Cardiac fibroblast (primary cell): ENCODE results near the gene TYW1.
"Not testable (repeated sequence)": the region's sequence is repeated elsewhere in the genome, so short reads cannot be mapped to it uniquely, and the experiment has no call there.

ENCODE experiments used
- DNase-seq, 2 donors: peaks; one replicate each; pipeline versions ENCODE4 v3.0.0 to v3.0.0-alpha.2; 2010; ENCODE audit warnings: low read depth in 2 of 2
- H3K4me3 ChIP-seq, 2 donors: replicated peaks in 1 of 2; 1 replicate in 1 of 2; 2 replicates in 1 of 2; pipeline ENCODE4 v1.5.1; 2011; ENCODE audit warnings: low read depth in 2 of 2, low read length in 2 of 2, mild to moderate bottlenecking in 2 of 2, moderate library complexity in 1 of 2
- TF ChIP-seq, protein P1 (sequence below): IDR thresholded peaks from one replicate; pipeline ENCODE4 v1.5.1; 2011; ENCODE audit warnings: low read depth, mild to moderate bottlenecking, low read length, inconsistent platforms

The TYW1 gene

DNA sequence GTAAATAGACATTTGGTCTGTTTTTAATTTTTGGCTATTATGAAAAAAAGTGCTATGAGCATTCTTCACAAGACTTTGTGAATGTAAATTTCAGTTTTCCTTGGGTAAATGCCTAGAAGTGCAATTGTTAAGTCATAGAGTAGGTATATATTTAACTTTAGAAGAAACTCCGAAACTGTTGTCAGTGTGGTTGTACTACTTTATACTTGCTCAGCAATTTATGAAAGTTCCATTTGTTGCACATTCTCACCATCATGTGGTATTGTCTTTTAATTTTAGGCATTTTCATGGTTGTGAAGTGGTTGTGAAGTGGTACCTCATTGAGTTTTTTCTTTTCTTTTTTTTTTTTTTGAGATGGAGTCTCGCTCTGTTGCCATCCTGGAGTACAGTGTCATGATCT lies 60.0 kb downstream of the TYW1 start:
- DNase-seq: no peak
- H3K4me3 ChIP-seq: no peak overlapping the region
- TF ChIP-seq, protein P1, sequence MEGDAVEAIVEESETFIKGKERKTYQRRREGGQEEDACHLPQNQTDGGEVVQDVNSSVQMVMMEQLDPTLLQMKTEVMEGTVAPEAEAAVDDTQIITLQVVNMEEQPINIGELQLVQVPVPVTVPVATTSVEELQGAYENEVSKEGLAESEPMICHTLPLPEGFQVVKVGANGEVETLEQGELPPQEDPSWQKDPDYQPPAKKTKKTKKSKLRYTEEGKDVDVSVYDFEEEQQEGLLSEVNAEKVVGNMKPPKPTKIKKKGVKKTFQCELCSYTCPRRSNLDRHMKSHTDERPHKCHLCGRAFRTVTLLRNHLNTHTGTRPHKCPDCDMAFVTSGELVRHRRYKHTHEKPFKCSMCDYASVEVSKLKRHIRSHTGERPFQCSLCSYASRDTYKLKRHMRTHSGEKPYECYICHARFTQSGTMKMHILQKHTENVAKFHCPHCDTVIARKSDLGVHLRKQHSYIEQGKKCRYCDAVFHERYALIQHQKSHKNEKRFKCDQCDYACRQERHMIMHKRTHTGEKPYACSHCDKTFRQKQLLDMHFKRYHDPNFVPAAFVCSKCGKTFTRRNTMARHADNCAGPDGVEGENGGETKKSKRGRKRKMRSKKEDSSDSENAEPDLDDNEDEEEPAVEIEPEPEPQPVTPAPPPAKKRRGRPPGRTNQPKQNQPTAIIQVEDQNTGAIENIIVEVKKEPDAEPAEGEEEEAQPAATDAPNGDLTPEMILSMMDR: no peak

DNA sequence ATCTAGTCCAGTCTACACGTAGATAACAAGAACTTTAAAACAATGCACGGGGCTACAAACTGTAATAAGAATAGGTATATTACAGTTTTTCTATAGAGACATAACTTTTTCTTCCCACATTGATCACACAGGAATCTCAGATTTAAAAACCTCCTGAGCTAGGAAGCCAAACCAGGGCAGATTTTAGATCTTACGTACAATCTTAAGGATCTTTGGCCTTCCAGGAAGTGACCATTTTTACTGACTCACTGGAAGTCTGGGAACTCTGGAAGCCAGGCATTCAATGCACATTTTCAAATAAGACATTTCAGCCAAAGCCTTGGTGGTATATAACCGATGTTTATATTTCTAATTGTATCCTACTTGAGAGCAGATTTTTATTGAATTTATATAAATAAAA lies 64.7 kb downstream of the TYW1 start:
- DNase-seq: peak in 1 of 2 donors; percentile 35
- not testable (repeated sequence) for H3K4me3 ChIP-seq

DNA sequence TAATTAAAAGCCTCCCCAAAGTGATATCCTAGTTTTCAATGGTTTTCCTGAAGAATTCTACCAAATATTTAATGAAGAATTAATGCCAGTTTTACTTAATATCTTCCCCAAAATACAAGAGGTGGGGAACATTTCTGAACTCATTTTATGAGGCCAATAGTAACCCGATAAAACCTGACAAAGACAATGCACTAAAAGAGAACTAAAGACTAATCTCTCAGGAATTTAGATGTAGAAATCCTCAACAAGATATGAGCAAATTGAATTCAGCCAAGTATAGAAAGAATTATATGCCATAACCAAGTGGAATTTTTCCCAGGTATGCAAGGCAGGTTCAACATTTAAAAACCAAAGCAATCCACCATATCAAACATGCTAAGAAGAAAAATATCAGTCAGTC lies 66.2 kb downstream of the TYW1 start:
- peak; percentile 14 to 48 for DNase-seq
- not testable (repeated sequence) for H3K4me3 ChIP-seq

DNA sequence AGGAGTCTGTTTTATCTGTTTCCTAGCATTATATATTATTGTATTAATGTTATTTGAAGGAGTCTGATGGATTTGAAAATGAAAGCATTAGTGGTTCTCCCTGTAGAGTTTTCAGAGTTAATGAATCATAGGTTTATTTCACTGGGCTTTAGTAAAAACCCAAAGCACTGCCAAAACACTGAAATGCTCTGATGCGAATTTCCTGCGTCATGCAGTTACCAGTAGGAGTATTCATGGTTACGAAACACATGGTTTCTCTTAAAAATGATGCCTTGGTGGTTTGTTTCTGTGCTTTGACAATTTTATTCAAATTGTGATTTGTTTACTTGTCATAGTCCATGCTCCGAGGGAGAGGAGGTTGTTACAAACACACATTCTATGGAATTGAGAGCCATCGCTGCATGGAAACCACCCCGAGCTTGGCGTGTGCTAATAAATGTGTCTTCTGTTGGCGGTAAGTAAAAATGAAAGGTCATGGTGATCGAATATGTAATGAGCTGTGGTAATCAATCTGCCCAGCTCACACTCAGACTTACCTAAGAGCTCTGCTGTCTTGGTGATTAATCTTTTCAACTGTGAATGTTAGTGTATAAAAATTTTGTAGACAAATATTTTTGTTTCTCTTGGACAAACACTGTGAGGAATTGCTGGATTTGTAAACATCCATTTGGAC lies 70.5 kb downstream of the TYW1 start:
- DNase-seq: peak; percentile 91 to 92
- H3K4me3 ChIP-seq: peak overlapping the region in 1 of 2 donors; percentile 26

DNA sequence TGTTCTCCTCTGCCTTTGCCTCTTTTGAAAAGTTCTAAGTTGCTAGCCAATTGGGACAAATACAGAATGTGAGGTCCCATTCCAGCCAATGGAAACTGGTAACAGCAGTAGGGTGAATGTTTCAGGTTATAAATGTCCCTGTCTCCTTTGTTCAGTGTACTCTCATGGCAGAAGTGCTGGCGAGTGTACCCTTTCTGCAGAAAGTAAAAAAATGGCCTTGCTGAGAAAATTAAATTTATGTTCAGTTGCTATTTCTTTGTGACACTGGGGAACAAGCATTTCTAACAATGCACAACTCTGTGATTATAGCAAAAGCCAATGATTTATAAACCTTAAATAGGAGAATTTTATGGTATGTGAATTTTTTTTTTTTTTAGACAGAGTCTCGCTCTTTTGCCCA lies 79.5 kb downstream of the TYW1 start:
- not testable (repeated sequence) for DNase-seq, H3K4me3 ChIP-seq

DNA sequence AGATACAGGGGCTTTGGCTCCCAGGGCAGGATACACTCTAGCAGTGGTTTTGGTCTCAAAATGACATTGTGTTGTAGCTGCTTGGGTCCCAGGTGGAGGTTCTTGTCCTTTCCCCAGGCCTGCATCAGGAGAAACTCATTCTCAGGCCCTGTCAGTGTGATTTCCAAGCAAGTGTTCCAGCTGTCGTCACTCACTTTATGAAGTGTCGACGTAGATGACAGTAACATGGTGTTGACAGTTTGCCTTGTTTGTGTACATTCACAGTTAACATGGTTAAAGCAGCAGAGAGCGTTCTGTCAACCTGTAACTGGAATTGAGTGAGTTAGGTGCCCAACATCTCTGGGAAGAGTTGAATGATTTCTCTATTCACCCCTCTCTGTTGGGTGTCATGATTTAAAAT lies 86.2 kb downstream of the TYW1 start:
- DNase-seq, H3K4me3 ChIP-seq: not testable (repeated sequence)

DNA sequence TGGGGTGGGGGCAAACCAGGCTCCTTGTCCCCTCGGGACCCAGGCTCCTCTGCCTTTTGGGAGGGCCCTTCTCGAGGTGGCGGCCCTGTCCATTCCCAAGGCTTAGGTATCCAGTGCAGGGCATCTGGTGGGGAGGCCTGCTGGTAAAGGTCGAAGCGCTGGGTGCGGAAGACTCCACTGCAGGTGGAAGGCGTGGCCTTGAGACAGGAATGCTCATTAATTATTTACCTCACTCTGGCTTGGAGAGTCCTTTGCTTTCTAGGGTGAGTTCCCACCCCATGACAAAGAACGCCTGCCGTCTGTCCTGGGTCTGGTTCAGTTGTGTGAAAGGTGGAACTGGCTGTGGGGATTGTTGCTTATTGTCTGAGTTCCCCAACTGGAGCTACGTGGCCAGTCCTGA lies 92.6 kb downstream of the TYW1 start:
- DNase-seq, H3K4me3 ChIP-seq: not testable (repeated sequence)

DNA sequence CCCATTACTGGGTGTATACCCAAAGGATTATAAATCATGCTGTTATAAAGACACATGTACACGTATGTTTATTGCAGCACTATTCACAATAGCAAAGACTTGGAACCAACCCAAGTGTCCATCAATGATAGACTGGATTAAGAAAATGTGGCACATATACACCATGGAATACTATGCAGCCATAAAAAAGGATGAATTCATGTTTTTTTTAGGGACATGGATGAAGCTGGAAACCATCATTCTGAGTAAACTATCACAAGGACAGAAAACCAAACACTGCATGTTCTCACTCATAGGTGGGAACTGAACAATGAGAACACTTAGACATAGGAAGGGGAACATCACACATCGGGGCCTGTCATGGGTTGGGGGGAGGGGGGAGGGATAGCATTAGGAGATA lies 94.4 kb downstream of the TYW1 start:
- H3K4me3 ChIP-seq, DNase-seq: not testable (repeated sequence)

DNA sequence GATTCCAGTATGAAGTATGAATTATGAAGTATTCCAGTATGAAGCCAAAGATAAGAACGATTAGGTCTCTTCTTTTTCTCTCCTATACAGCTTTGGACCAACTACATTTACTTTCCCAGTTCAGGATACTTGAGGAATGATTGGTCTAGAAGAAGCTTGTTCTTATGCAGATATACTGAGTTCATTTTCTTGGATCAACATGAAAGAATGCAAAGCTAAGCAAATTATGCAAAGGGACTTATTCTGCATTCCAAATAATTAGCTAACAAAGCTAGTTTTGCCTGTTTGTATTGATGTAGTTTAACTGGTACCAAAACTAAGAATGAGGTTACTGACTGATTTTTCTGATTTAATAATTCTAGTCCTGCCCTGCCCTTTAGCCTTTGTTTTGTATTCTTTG lies 101.4 kb downstream of the TYW1 start:
- DNase-seq: not testable (repeated sequence)

DNA sequence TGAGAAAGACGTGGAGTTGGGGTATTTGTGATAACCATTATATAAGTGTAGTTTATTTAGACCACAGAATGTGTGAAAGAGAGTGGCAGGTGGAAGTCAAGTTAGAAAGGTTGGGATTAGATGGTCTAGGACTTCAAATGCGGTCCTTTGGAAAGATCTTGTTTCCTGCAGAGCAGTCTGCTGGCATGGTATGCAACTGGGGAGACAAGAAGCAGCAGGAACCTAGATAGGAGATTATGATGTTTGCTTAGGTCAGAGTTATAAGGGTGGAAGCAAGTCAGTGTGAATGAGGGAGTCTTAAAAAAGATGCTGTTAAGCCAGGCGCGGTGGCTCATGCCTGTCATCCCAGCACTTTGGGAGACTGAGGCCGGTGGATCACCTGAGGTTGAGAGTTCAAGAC lies 102.8 kb downstream of the TYW1 start:
- DNase-seq, H3K4me3 ChIP-seq: not testable (repeated sequence)

More for the DNA sequence above, 101.4 kb downstream of the TYW1 start:
- H3K4me3 ChIP-seq: not testable (repeated sequence)

DNA sequence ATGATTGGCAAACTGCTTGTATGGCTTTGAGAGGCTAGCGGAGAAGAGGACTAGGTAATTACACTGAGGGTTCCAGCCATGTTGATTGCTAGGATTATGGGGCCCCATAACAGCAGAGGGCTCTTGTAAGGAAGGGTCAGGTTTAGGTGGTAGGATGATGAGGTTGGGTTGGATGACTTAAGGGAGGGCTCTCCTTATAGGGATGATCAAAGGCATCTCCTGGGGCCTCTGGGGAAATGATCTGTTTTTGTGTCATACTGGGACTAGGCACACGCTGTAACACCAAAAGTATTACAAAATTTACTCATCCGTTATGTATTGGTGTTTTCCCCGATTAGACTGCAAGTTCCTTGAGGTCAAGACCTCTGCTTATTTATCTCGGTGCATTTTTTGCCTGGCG lies 103.4 kb downstream of the TYW1 start:
- not testable (repeated sequence) for DNase-seq, H3K4me3 ChIP-seq

DNA sequence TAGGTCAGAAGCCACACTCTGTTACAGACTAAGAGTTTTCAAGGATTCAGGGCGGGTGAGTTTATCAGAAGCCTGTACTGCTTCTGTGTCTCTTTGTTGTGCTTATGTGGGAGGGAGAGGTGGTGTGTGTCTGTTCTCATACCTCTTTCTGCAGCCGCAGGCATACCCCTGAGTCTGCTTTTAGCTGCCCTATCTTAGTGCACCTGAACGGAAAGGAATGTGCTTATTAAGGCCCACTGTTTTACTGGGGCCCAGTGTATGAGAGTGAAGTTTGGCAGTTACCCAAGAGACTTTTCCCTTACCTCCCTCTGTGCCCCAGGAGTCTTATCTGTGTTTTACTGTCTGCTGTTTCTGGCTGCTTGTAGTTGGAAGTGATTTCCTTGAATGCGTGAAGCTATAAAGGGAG lies 104.3 kb downstream of the TYW1 start:
- no peak overlapping the region for H3K4me3 ChIP-seq
- peak in 1 of 2 donors; percentile 21 for DNase-seq
- TF ChIP-seq, protein P1: no peak

DNA sequence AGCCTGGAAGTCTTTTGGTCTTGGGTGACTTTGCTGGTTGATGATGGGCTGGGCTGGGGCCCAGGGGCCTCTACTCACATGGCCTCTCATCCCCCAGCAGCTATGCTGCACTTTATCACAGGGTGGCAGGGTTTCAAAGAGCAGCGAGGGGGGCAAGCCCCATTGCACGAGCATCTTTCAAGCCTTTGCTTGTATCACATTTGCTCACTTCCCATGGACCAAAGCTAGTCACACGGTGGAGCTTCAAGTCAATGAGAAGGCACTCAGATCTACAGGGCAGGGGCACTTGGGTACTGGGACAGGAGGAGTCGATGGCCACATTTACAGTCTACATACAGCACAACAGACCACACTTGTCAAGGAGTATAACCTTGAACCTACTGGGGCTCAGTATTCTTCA lies 108.3 kb downstream of the TYW1 start:
- H3K4me3 ChIP-seq, DNase-seq: not testable (repeated sequence)
